H54 (cell line): ENCODE measurements around the gene SRC.
"Not testable (repeated sequence)": the region's sequence is repeated elsewhere in the genome, so short reads cannot be mapped to it uniquely, and the experiment has no call there.

ENCODE experiments used
- DNase-seq: peaks from one replicate; pipeline ENCODE4 v3.0.0; 2011; ENCODE audit warnings: low spot score, mixed read lengths; ENCODE audit not compliant: insufficient read length
- FAIRE-seq: peaks from 3 replicates; lab custom pipeline; 2011; peaks lifted over from hg19 to GRCh38; lab: Jason Lieb, UNC
- POLR2A ChIP-seq: IDR thresholded peaks from 2 replicates; pipeline ENCODE4 v1.6.1; 2011; ENCODE audit warnings: low read depth, mild to moderate bottlenecking, low read length

Gene SRC

DNA sequence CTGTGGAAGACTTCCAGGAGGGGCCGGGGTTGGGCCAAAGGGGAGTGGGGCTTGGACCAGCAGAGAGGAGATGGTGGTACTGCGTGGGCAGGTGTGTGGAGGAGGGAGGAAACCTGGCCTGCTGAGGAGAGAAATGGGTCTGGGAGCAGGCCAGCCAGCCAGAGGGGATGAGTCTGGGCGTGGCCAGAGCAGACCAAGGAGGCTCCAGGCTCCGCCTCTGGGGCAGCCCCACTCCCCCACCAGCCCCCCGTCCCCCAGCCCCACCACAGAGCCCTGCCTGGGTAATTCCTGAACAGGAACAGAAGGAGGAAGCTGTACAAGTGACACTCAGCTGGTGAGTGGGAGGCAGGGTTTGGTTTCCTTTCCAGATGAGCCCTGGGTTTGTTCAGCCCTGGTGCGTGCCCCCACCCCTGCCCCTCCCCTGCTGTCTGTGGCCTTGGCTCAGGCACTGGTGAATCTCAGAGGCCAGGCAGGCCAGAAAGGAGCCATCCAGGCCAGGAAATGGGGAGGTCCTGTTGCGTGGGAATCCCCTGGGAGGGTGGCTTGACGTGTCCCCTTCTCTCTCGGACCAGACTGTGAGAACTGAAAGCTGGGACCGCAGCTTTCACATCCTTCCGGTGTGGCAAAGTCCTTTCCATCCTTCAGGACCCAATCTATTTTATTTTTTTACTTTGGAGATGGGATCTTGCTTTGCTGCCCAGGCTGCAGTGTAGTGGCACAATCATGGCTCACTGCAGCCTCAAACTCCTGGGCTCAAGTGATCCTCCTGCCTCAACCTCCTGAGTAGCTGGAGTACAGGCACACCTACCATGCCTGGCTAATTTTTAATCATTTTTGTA, 9.4 kb upstream of the SRC start:
- TF ChIP-seq POLR2A, result no peak
- FAIRE-seq (no peak), DNase-seq (no peak)

DNA sequence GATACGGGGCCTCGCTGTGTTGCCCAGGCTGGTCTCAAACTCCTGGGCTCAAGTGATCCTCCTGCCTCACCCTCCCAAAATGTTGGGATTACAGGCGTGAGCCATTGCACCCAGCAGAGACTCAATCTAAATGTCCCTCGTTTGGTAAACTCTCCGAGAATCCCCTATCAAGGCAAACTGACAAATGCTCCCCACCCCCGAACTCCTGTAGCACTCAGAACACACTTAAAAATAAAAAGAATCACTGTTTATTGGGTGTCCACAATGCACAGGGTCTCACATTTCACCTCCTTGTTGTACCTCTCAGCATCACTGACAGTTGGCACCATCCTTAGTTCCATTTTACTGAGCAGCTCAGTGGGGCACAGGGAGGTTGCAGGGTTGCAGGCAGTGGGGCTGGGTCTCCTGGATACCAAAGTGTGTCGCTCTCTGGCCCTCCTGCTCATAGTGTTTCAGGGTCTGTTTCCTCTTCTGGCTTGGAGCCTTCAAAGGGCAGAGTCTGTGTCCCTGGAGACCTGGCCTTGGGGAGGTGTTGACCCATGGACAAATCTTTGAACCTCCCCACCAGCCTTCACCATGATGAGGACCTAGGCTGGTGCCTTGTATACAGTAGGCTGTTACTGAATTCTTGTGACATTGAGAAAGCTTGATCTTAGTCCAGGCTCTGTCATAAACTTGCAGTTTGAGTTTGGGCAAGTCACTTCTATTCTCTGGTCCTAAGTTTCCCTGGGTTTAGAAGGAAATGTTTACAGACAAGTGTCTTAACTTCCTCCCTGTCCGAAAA, 8.5 kb upstream of the SRC start:
- DNase-seq, result no peak
- FAIRE-seq, result no peak
- no peak for TF ChIP-seq POLR2A

DNA sequence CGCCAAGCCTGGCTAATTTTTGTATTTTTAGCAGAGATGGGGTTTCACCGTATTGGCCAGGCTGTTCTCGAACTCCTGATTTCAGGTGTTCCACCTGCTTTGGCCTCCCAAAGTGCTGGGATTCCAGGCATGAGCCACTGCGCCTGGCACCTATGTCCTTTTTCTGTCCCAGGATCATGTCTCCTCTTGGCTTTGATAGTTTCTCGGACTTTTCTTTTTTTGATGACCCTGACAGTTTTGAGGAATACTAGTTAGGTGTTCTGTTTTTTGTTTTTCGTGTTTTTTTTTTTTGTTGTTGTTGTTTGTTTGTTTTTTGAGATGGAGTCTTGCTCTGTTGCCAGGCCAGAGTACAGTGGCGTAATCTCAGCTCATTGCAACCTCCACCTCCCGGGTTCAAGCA, 7.6 kb upstream of the SRC start:
- not testable (repeated sequence) for DNase-seq, FAIRE-seq

DNA sequence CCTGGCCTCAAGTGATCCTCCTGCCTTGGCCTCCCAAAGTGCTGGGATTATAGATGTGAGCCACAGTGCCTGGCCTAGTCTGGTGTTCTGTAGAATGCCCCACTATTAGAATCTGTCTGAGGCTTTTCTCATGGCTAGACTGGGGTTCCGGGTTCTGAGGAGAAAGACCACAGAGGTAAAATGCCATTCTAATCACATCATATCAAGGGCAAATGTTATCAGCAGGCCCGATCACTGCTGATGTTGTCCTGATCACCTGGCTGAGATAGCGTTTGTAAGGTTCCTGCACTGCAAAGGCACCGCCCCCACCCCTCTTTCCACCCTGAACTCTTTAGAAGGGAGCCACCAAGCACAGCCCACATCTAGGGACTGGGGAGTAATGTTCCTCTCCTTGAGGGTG, 6.7 kb upstream of the SRC start:
- no peak for DNase-seq
- no peak for TF ChIP-seq POLR2A
- no peak for FAIRE-seq

DNA sequence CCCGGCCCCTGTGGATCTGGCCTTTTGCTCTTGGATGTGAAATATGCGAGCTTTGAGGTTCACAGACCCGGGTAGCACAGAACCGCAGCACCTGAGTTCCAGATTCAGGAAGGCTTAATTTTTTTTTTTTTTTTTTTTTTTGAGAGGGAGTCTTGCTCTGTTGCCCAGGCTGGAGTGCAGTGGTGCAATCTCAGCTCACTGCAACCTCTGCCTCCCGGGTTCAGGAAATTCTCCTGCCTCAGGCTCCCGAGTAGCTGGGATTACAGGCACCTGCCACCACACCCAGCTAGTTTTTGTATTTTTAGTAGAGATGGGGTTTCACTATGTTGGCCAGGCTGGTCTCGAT, 6.2 kb upstream of the SRC start:
- not testable (repeated sequence) for DNase-seq, FAIRE-seq

DNA sequence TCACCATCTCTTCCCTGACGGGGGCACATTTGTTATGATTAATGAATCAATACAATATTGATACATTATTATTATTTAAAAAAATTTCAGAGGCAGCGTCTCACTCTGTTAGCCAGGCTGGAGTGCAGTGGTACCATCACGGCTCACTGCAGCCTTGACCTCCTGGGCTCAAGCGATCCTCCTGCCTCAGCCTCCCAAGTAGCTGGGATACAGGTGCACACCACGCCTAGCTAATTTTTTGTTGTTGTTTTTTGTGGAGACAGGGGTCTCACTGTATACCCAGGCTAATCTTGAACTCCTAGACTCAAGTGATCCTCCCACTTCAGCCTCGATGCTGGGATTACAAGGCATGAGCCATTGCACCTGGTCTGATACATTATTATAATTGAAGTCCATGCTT, 4.9 kb upstream of the SRC start:
- DNase-seq (no peak), FAIRE-seq (no peak)
- TF ChIP-seq POLR2A, result no peak

DNA sequence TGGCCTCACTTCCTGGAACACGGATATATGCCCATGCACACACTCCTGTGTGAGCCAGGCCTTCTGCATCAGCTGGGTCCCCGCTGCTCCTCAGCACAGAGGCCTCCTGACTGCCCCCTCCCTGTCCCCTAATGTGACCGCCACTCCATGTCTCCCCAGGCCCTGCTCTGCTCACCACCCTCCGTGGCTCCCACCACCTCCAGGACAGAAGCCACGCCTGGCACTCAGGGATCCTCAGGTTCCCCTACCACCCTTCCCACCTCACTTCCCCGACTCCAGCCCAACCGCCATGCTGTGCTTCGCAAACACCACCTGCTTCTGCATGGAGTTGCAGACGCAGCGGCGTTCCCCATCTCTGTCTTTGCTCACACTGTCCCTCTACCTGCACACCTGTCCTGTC, 4.3 kb upstream of the SRC start:
- TF ChIP-seq POLR2A, result no peak
- DNase-seq (no peak), FAIRE-seq (no peak)

DNA sequence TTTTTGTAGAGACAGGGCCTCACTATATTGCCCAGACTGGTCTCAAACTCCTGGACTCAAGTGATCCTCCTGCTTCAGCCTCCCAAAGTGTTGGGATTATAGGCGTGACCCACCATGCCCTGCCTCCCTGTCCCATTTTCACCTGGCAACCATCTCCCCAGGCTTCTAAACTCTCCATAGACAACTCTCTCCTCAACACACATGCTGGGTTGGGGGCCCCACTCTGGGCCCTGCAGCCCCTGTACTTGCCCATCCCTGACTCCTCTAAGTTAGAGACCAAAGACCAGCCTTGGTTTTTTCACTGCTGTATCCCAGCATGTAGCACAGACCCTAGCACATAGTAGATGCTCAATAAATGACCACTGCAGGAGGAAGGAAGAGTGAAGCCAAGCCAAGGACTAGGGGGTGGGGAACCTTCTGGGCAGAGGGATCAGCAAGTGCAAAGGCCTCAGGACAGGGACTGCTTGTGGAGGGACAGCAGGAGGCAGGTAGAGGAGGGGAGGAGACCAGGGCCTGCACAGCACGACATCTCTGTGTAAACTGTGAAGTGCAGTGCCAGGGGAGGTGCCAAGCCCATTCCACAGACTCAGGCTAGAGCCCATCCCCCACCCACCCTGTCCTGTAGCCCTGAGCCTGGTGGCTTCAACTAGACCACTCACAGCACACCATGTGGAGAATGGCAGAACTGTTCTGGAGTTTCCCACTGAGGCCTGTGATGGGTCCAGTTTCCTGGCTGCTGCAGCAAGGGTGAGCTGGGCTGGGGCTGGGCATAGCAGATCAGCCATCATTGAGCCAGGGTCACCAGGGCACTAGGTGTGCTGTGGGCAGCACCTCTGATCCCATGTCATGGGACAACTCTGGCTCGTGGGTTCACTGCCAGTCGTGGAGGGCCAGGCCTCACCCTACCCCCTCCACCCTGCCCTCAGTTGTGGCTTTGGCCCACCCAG, 3.4 kb upstream of the SRC start:
- no peak for DNase-seq
- TF ChIP-seq POLR2A, result no peak
- no peak for FAIRE-seq

DNA sequence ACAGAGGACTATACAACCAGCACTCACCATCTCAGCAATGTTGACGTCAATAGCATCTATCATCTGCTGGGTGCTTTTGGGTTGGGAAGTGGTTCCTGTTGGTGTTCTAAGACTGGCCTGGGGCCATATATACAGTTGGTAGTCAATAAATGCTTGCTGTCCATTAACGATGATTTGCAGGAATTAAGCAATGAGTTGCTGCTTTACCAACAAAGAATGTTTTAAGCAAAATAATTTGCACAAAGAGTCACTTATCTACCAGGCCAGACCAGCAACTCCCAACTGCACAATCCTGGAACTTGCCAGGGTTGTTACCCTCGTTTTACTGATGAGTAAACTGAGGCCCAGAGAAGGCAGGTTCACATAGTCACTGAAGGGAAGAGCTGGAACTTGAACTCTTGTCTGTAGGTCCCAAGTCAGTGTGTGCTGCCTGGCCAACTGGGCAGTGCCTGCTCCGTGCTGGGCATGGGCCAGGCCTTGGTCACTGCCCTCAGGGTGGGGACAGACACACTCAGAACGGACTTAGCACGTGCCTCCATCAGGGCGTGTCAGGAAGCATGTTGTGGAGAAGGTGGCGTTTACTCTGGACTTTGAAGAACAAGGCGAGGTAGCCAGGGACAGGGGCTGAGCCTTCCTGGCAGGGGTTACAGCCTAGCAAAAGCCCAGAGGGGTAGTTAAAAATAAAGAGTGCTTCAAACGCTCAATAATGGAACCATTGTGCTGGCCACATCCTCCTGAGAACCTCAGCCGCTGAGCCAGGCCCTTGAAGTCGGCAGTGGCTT, 2.5 kb upstream of the SRC start:
- FAIRE-seq (no peak), DNase-seq (no peak)
- TF ChIP-seq POLR2A, result no peak

DNA sequence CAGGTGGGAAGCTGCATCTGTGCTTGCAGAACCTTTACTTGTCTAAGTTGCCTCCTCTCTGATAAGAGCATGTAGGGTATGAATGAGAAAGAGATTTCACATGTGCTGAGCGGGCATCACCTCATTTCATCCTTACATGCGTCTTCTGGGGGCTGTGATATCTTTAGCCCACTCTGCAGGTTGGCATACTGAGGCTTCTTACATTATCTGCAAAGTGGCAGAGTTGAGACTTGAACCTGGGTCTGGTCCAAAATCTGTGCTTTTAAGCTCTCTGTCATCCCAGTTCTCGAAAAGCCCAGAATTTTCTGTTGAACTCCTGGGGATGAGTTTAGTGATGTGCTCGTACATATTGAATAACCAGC, 2.0 kb upstream of the SRC start:
- FAIRE-seq (no peak), DNase-seq (no peak)
- TF ChIP-seq POLR2A, result no peak

DNA sequence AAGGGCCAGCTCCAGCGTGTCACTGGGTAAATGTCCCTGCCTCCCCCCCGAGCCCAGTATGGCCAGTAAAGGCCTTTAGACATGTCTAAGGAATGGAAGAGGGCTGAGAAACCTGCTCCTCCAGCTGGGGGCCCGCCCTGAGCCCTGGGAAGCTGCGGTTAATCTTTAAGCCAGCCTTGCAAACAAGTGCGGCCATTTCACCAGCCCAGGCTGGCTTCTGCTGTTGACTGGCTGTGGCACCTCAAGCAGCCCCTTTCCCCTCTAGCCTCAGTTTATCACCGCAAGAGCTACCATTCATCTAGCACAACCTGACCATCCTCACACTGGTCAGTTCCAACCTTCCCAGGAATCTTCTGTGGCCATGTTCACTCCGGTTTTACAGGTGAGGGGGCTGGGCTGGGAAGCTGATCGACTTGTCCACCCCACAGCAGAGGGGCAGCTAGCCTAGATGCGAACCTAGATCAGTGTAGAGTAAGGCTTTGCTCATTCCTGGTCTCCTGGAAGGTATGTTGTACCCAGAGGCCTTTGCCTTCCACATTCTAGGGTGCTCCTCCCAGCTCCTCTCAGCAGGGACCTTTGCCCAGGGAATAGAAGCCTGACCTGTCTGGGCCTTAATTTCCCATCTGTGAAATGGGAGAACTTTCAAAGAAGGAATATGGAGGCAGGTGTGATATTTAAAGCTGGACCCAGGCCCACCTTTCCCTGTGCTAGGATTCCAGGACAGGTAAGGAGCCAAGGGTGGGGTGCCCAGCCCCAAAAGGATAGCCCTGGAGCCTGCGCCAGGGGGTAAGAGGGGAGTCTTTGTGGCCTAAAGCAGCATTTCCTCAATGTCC, 1.2 kb upstream of the SRC start:
- FAIRE-seq, result no peak
- no peak for DNase-seq
- TF ChIP-seq POLR2A, result no peak

DNA sequence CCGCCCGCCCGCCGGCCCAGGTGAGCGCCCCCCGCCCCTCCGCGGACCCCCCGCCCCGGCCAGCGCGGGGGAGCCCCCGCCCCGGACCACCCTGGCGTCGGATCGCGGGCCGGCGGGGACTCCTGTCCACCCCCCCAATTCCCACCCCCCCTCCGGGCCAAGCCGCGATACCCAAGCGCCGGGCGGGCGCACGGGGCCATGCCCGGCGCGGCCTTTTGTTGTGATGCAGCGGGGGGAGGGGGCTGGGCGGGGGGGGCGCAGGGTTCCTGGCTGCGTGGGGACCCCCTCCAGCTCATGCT, 245 bp downstream of the SRC start:
- TF ChIP-seq POLR2A, result no peak
- FAIRE-seq (no peak), DNase-seq (no peak)
